GM23338 (cell line): ENCODE results near the gene CBFA2T3. TPM values are rescaled to one million over a fixed set of nuclear protein-coding genes. Genes with fewer than 3 reads are reported as not detected.

Experiments
- ATAC-seq: fragments of 200-7000 bp; cut with Tn5 transposase; 3 replicates; pipeline ENCODE4 v1.9.1; 2020
- DNase-seq: peaks from one replicate; pipeline ENCODE4 v3.0.0-alpha.2; 2015; ENCODE audit warnings: low spot score
- H2AFZ ChIP-seq: fragments of 200-600 bp; sonication (generic); 2 replicates; pipeline ENCODE4 v1.8.0; 2016; ENCODE audit warnings: antibody characterized with exemption, mild to moderate bottlenecking, moderate library complexity
- H3F3A ChIP-seq: fragments of 200-600 bp; sonication (generic); replicated peaks from 2 replicates; pipeline ENCODE4 v1.8.0; 2017; ENCODE audit warnings: antibody characterized with exemption, mixed run types, low read depth
- H3K27ac ChIP-seq: fragments of 200-600 bp; sonication (generic); 2 replicates; pipeline ENCODE4 v1.6.1; 2016; ENCODE audit warnings: low read depth
- H3K27me3 ChIP-seq: fragments of 200-600 bp; sonication (generic); 2 replicates; pipeline ENCODE4 v1.8.0; 2016; ENCODE audit warnings: mild to moderate bottlenecking, mixed run types, moderate library complexity; ENCODE audit not compliant: insufficient read depth
- H3K36me3 ChIP-seq: fragments of 200-600 bp; sonication (generic); 2 replicates; pipeline ENCODE4 v1.8.0; 2016; ENCODE audit warnings: mild to moderate bottlenecking; ENCODE audit not compliant: insufficient read depth
- H3K4me1 ChIP-seq: fragments of 200-600 bp; sonication (generic); 2 replicates; pipeline ENCODE4 v1.8.0; 2016; ENCODE audit warnings: mild to moderate bottlenecking, moderate library complexity; ENCODE audit not compliant: insufficient read depth
- H3K4me2 ChIP-seq: fragments of 200-600 bp; sonication (generic); 2 replicates; pipeline ENCODE4 v1.7.1; 2017; ENCODE audit warnings: mixed run types
- H3K4me3 ChIP-seq: fragments of 200-600 bp; sonication (generic); 2 replicates; pipeline ENCODE4 v1.6.1; 2016; ENCODE audit warnings: mixed run types
- H3K79me2 ChIP-seq: fragments of 200-600 bp; sonication (generic); replicated peaks from 2 replicates; pipeline ENCODE4 v1.8.0; 2017; ENCODE audit warnings: mild to moderate bottlenecking; ENCODE audit not compliant: insufficient read depth
- H3K9me2 ChIP-seq: fragments of 200-600 bp; sonication (generic); 2 replicates; pipeline ENCODE4 v1.8.0; 2017; ENCODE audit not compliant: insufficient read depth
- H4K20me1 ChIP-seq: fragments of 200-600 bp; sonication (generic); replicated peaks from 2 replicates; pipeline ENCODE4 v1.8.0; 2017; ENCODE audit warnings: mild to moderate bottlenecking; ENCODE audit not compliant: insufficient read depth
- H3K27ac Mint-ChIP-seq: 2 replicates; pipeline ENCODE4 v1.8.0; 2020; ENCODE audit warnings: inconsistent platforms, mild to moderate bottlenecking, moderate library complexity, mixed read lengths
- H3K27me3 Mint-ChIP-seq: 3 replicates; pipeline ENCODE4 v1.8.0; 2022; ENCODE audit warnings: low read depth, mild to moderate bottlenecking, moderate library complexity, mixed read lengths, inconsistent platforms; ENCODE audit not compliant: insufficient read depth, poor library complexity
- H3K36me3 Mint-ChIP-seq: 3 replicates; pipeline ENCODE4 v1.8.0; 2021; ENCODE audit warnings: low read depth, mild to moderate bottlenecking, inconsistent platforms, moderate library complexity, mixed read lengths
- H3K4me1 Mint-ChIP-seq: 3 replicates; pipeline ENCODE4 v1.8.0; 2020; ENCODE audit warnings: mild to moderate bottlenecking, inconsistent platforms, mixed read lengths
- H3K4me3 Mint-ChIP-seq: 3 replicates; pipeline ENCODE4 v1.8.0; 2021; ENCODE audit warnings: moderate library complexity, mild to moderate bottlenecking, inconsistent platforms, mixed read lengths
- H3K9me3 Mint-ChIP-seq: 3 replicates; pipeline ENCODE4 v1.8.0; 2020; ENCODE audit warnings: moderate library complexity, mild to moderate bottlenecking, inconsistent platforms, mixed read lengths
- CREB1 ChIP-seq: fragments of 250-450 bp; sonication (Bioruptor Pico); IDR thresholded peaks from 2 replicates; pipeline ENCODE4 v1.5.0; 2020; ENCODE audit warnings: low read depth, mild to moderate bottlenecking, moderate library complexity
- EZH2 ChIP-seq: fragments of 200-600 bp; sonication (generic); IDR thresholded peaks from one replicate; pipeline ENCODE4 v1.8.0; 2017; ENCODE audit warnings: antibody characterized with exemption, mild to moderate bottlenecking, low read depth; ENCODE audit not compliant: unreplicated experiment
- EZH2phosphoT487 ChIP-seq: fragments of 200-600 bp; sonication (generic); IDR thresholded peaks from one replicate; pipeline ENCODE4 v1.8.1; 2018; ENCODE audit warnings: antibody characterized with exemption; ENCODE audit not compliant: unreplicated experiment
- POLR2AphosphoS5 ChIP-seq: IDR thresholded peaks from 2 replicates; pipeline ENCODE4 v1.6.1; 2016; ENCODE audit warnings: antibody characterized with exemption, low read depth
- STAT1 ChIP-seq: IDR thresholded peaks from one replicate; pipeline ENCODE4 v1.6.1; 2016; ENCODE audit warnings: antibody characterized with exemption; ENCODE audit not compliant: unreplicated experiment
- polyA plus RNA-seq: library from polyadenylated mRNA; unstranded; fragments of >200 nt; fragmentation: Nextera tagmentation; extraction: Ambion mirVana; gene quantifications from 2 replicates; pipeline ENCODE4 v1.2.1, GENCODE V29; 2016
- total RNA-seq: library from RNA; depleted of rRNA; stranded (reverse); fragments of >200 nt; shearing (Covaris generic); gene quantifications from 2 replicates; pipeline ENCODE4 v1.2.3, GENCODE V29; 2014
- TF ChIP-seq, protein P1 (sequence below): IDR thresholded peaks from 2 replicates; pipeline ENCODE4 v1.6.1; 2016; ENCODE audit warnings: antibody characterized with exemption
- TF ChIP-seq, protein P2 (sequence below), 2 experiments: fragments of 200-600 bp in 1 of 2; sonication (generic) in 1 of 2; conservative IDR thresholded peaks; 2 replicates each; pipeline versions ENCODE4 v1.5.1 to v1.6.1; 2016 to 2017; ENCODE audit warnings: antibody characterized with exemption in 2 of 2, low read depth in 2 of 2, mild to moderate bottlenecking in 2 of 2, moderate library complexity in 1 of 2

Gene CBFA2T3
- total and polyA plus RNA-seq, 2 experiments from 2014 or later = 0.87 to 1.5 TPM

DNA sequence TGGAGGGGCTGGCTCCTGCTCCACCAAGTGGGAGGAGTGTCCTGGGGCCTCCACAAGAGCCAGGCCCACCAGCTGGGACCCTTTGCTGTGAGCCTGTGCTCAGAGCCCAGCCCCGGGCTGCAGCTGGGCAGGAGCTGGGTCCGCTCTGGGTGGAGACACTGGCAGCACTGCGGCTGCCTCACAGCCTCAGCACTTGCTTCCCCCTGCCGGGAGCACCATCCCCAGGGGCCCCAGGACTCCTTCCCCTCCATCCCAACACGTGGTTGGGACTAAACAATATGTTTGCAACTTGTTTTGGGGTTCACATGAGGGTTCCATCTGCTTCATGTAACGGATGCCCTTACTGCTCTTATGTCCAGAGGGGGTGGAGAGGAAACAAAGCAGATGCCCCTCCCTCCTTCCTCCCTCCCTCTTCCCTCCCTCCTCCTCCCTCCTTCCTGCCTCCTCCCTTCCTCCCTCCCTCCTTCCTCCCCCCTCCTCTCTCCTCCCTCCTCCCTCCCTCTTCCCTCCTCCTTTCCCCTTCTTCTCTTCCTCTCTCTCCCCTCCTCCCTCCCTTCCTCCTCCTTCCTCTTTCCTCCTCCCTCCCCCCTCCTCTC, 16.3 kb upstream of the CBFA2T3 start:
- Mint-ChIP-seq H3K27ac (no peak overlapping the region), H3K27me3 (peaks cover 15% of the 10 kb centered on the region), H3K4me1 (peaks cover 9% of the 10 kb centered on the region), H3K4me3 (no peak overlapping the region), H3K36me3 (peaks cover 10% of the 10 kb centered on the region), H3K9me3 (peaks cover 16% of the 10 kb centered on the region)
- Histone ChIP-seq H3K27me3 (no peaks in the 10 kb centered on the region), H3K4me3 (no peak overlapping the region), H3K4me1 (peaks cover 8% of the 10 kb centered on the region; the same call in 1 of the 2 replicates), H3K27ac (no peak overlapping the region), H3F3A (no peaks in the 10 kb centered on the region), H3K4me2 (peak overlapping the region; percentile 72; the same call in 1 of the 2 replicates), H3K79me2 (no peaks in the 10 kb centered on the region), H3K9me2 (no peaks in the 10 kb centered on the region), H4K20me1 (no peaks in the 10 kb centered on the region), H3K36me3 (no peaks in the 10 kb centered on the region), H2AFZ (peak overlapping the region; percentile 92)
- no peak for DNase-seq
- peak; percentile 65 for ATAC-seq
- TF ChIP-seq POLR2AphosphoS5 = no peak
- TF ChIP-seq, protein P1, sequence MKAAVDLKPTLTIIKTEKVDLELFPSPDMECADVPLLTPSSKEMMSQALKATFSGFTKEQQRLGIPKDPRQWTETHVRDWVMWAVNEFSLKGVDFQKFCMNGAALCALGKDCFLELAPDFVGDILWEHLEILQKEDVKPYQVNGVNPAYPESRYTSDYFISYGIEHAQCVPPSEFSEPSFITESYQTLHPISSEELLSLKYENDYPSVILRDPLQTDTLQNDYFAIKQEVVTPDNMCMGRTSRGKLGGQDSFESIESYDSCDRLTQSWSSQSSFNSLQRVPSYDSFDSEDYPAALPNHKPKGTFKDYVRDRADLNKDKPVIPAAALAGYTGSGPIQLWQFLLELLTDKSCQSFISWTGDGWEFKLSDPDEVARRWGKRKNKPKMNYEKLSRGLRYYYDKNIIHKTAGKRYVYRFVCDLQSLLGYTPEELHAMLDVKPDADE = no peak
- no peak for TF ChIP-seq STAT1
- no peak for TF ChIP-seq EZH2phosphoT487

DNA sequence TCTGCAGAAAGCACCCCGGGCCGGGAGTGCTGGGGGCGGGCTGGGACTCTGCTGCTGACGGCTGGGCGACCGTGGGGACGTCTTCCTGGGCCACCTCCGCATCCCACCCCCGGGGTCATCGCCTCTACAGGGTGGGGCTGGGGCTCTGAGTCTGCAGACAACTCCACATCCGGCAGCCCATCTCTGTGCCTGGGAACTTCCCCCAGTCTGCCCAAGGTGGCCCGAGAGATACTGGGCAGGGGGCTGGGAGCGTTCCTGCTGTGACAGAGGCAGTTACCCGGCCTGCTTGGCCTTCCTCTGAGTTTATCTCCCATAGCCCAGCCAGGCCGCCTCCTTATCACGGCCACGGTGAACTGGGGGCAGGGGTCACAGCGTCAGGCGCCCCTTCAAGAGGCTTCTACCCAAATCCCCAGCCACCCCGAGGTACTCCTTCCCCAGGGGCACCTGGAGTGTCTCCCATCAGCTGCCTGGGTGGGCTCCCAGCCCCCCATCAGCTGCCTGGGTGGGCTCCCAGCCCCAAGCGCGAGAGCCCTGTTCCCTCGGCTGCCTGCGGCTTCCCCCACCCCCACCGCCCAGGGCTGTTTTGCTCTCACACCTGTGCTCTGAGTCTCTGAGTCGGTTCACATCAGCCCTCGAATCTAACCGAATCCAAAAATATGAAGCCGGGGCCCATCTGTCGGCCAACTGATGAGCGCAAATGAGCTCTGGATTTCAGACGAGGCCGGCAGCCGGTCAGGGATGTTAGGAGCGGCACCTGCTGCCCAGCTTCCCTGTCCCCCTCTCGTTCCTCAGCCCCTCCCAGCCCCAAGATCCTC, 15.6 kb upstream of the CBFA2T3 start:
- peak; percentile 29 for ATAC-seq
- no peak overlapping the region for H3K4me3 ChIP-seq
- peaks cover 9% of the 10 kb centered on the region for H3K4me1 Mint-ChIP-seq
- no peak overlapping the region for H3K27ac ChIP-seq
- no peak overlapping the region for H3K27ac Mint-ChIP-seq
- H3K27me3 ChIP-seq = no peaks in the 10 kb centered on the region
- TF ChIP-seq, protein P1 = no peak
- TF ChIP-seq EZH2 (no peak), CREB1 (CRISPR knock-in tag) (no peak)
- TF ChIP-seq, protein P2, sequence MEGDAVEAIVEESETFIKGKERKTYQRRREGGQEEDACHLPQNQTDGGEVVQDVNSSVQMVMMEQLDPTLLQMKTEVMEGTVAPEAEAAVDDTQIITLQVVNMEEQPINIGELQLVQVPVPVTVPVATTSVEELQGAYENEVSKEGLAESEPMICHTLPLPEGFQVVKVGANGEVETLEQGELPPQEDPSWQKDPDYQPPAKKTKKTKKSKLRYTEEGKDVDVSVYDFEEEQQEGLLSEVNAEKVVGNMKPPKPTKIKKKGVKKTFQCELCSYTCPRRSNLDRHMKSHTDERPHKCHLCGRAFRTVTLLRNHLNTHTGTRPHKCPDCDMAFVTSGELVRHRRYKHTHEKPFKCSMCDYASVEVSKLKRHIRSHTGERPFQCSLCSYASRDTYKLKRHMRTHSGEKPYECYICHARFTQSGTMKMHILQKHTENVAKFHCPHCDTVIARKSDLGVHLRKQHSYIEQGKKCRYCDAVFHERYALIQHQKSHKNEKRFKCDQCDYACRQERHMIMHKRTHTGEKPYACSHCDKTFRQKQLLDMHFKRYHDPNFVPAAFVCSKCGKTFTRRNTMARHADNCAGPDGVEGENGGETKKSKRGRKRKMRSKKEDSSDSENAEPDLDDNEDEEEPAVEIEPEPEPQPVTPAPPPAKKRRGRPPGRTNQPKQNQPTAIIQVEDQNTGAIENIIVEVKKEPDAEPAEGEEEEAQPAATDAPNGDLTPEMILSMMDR (conservative IDR thresholded peaks at IDR 0.05; ENCODE audit: low read depth in 2 of 2) = no peak
- H3K27me3 Mint-ChIP-seq = peaks cover 10% of the 10 kb centered on the region
- H3F3A ChIP-seq = no peaks in the 10 kb centered on the region
- H3K9me2 ChIP-seq = no peaks in the 10 kb centered on the region
- peak overlapping the region; percentile 92 for H2AFZ ChIP-seq
- no peaks in the 10 kb centered on the region for H3K79me2 ChIP-seq
- no peaks in the 10 kb centered on the region for H4K20me1 ChIP-seq
- no peak overlapping the region; the same call in 2 of the 3 replicates for H3K4me3 Mint-ChIP-seq
- H3K36me3 Mint-ChIP-seq = peaks cover 6% of the 10 kb centered on the region
- H3K4me2 ChIP-seq = peak overlapping the region; percentile 72; the same call in 1 of the 2 replicates
- DNase-seq = no peak
- H3K4me1 ChIP-seq = peaks cover 8% of the 10 kb centered on the region; the same call in 1 of the 2 replicates
- no peaks in the 10 kb centered on the region for H3K36me3 ChIP-seq
- H3K9me3 Mint-ChIP-seq = peaks cover 9% of the 10 kb centered on the region
